ENCODE data around the gene GPR17. TPM values are rescaled to one million over a fixed set of nuclear protein-coding genes. Genes with fewer than 3 reads are reported as not detected.

GPR17 gene
- total RNA-seq, 1 donor from 2014 or later = not detected

DNA sequence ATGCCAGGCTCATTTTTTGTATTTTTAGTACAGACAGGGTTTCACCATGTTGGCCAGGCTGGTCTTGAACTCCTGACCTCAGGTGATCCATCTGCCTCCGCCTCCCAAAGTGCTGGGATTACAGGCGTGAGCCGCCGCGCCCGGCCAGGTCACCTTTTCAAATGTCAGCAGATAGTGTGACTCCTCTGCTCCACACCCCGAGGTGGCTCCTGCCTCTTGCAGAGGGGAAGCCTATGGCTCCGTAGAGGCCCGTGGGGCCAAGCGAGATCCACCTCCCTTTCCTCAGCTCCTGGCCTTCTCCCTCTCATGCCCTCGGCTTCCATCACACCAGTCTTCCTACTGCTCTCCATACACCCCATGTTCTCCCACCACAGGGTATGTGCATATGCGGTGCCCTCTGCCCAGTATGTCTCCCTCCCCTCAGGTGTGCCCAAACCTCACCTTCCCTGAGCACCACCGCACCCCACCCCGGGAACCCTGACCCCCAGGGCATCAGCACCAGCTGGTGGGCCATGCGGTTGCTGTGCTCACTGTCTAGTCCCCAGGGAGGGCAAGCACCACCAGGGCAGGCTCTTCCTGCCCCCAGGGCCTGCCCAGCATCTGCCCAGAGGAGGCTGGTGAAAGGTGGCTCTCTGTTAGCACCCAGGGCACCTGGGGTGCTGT is 10.7 kb downstream of the GPR17 start:
- no peak for DNase-seq (ENCODE audit: extremely low spot score, unreplicated experiment)
- Mint-ChIP-seq H3K4me3 (ENCODE audit: unreplicated experiment) (no peak overlapping the region), H3K9me3 (ENCODE audit: unreplicated experiment) (no peaks in the 10 kb centered on the region), H3K36me3 (ENCODE audit: unreplicated experiment) (peaks cover 4% of the 10 kb centered on the region), H3K27me3 (ENCODE audit: unreplicated experiment) (no peaks in the 10 kb centered on the region), H3K4me1 (ENCODE audit: unreplicated experiment) (peaks cover 26% of the 10 kb centered on the region), H3K27ac (ENCODE audit: unreplicated experiment) (no peak overlapping the region)
- no peak for TF ChIP-seq CTCF (IDR thresholded peaks at IDR 0.05)

DNA sequence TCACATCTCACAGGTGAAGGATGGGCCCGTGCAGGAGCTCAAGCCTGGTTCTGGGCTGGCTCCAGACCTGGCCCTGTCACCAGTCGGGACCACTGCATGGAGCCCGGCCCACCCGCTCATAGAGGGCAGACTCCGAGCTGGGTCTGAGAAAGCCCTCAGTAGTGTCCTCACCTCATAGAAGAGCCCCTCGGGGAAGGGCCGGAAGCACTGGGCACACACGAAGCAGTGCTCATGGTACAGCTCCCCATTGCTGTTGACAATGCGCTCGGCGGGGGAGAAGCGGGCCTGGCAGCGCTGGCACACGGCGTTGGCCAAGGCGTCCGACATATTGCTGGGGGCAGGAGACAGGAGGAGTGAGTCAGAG is 11.3 kb downstream of the GPR17 start:
- TF ChIP-seq CTCF (IDR thresholded peaks at IDR 0.05) = no peak
- no peak overlapping the region for H3K27ac Mint-ChIP-seq (ENCODE audit: unreplicated experiment)
- DNase-seq (ENCODE audit: extremely low spot score, unreplicated experiment) = no peak
- H3K9me3 Mint-ChIP-seq (ENCODE audit: unreplicated experiment) = no peaks in the 10 kb centered on the region
- peaks cover 31% of the 10 kb centered on the region for H3K4me1 Mint-ChIP-seq (ENCODE audit: unreplicated experiment)
- H3K4me3 Mint-ChIP-seq (ENCODE audit: unreplicated experiment) = no peak overlapping the region
- no peaks in the 10 kb centered on the region for H3K27me3 Mint-ChIP-seq (ENCODE audit: unreplicated experiment)
- peaks cover 4% of the 10 kb centered on the region for H3K36me3 Mint-ChIP-seq (ENCODE audit: unreplicated experiment)

DNA sequence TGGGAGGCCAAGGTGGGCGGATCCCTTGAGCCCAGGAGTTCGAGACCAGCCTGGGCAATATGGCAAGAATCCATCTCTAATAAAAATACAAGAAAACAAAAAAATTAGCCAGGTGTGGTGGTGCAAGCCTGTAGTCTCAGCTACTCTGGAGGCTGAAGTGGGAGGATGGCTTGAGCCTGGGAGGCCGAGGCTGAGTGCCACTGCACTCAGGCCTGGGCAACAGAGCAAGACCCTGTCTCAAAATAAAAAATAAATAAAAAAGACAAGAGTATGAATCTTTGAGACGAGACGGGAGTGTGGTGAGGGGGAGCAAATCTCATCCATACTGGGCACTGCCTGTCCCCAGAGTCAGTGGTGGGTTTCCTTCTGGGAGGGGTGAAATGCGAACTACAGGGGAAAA is 12.2 kb downstream of the GPR17 start:
- Mint-ChIP-seq H3K27ac (ENCODE audit: unreplicated experiment) (no peak overlapping the region), H3K4me1 (ENCODE audit: unreplicated experiment) (peaks cover 37% of the 10 kb centered on the region), H3K9me3 (ENCODE audit: unreplicated experiment) (no peaks in the 10 kb centered on the region), H3K27me3 (ENCODE audit: unreplicated experiment) (no peaks in the 10 kb centered on the region), H3K36me3 (ENCODE audit: unreplicated experiment) (peaks cover 1% of the 10 kb centered on the region), H3K4me3 (ENCODE audit: unreplicated experiment) (no peak overlapping the region)
- DNase-seq (ENCODE audit: extremely low spot score, unreplicated experiment) = no peak
- TF ChIP-seq CTCF (IDR thresholded peaks at IDR 0.05) = no peak

DNA sequence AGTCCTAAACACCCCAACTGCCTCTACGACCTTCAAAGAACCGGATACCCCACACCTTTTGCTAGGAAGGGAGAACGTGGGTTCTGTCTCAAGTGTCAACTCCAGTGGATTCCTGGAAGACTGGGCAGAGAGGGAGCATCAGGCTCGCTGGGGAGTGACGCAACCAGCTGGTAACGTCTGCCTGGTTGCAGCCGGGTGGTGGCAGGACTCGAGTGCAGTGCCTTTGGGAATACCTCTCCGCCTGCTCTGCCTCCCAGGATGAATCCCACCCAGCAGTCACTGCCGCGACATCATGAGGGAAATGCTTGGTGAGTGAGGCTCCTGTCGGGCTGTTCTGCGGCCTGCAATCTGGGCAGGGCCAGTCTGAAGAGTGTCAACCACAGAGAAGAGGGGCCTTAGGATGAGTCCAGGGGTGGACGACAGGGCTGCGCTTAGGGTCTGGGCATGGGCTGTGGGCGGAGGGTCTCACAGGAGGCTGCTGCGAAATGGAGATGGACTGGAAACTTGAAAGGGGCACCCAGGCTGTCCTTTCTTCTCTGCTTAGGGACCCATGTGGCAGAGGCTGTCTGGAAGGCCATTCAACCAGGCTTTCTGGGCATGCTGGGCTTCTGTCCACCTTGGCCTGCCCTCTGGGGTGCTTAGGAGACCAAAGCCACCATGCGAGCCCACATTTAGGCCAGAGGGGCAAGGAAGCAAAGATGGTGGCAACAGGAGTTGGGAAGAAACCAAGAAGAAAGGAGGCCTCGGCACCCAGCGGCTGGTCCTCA is 12.9 kb downstream of the GPR17 start:
- no peak for DNase-seq (ENCODE audit: extremely low spot score, unreplicated experiment)
- H3K36me3 Mint-ChIP-seq (ENCODE audit: unreplicated experiment) = peaks cover 1% of the 10 kb centered on the region
- H3K27me3 Mint-ChIP-seq (ENCODE audit: unreplicated experiment) = no peaks in the 10 kb centered on the region
- H3K27ac Mint-ChIP-seq (ENCODE audit: unreplicated experiment) = no peak overlapping the region
- no peak for TF ChIP-seq CTCF (IDR thresholded peaks at IDR 0.05)
- H3K4me1 Mint-ChIP-seq (ENCODE audit: unreplicated experiment) = peaks cover 44% of the 10 kb centered on the region
- H3K4me3 Mint-ChIP-seq (ENCODE audit: unreplicated experiment) = no peak overlapping the region
- H3K9me3 Mint-ChIP-seq (ENCODE audit: unreplicated experiment) = no peaks in the 10 kb centered on the region

Data from osteocyte (in vitro differentiated cells).